Measurements from ENCODE around the gene LSM3.

The LSM3 gene

DNA sequence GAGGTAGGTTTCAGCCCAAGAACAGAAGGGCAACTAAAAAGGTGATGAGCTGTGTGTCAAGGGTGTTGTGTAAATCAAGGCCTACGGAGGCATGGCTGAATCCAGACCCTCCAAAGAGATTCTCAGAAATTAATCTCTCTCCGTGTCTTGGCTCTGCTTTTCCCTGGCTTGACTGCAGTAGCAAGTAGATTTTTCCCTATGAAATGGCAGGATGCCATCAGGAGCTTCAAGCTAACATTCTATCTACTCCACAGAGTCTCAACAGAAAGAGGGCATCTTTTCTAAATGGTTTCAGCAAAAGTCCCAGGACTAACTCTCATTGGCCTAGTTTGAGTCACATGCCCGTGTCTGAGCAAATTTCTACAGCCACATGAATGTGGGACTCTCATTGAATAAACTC, 58.3 kb downstream of the LSM3 start:
- H3K27ac ChIP-seq = no peak overlapping the region
- TF ChIP-seq, protein P1, sequence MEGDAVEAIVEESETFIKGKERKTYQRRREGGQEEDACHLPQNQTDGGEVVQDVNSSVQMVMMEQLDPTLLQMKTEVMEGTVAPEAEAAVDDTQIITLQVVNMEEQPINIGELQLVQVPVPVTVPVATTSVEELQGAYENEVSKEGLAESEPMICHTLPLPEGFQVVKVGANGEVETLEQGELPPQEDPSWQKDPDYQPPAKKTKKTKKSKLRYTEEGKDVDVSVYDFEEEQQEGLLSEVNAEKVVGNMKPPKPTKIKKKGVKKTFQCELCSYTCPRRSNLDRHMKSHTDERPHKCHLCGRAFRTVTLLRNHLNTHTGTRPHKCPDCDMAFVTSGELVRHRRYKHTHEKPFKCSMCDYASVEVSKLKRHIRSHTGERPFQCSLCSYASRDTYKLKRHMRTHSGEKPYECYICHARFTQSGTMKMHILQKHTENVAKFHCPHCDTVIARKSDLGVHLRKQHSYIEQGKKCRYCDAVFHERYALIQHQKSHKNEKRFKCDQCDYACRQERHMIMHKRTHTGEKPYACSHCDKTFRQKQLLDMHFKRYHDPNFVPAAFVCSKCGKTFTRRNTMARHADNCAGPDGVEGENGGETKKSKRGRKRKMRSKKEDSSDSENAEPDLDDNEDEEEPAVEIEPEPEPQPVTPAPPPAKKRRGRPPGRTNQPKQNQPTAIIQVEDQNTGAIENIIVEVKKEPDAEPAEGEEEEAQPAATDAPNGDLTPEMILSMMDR (conservative IDR thresholded peaks at IDR 0.05) = no peak

GRCh38 chr3:14237457-14237856, 58.8 kb downstream of the LSM3 start:
- TF ChIP-seq, protein P1 (conservative IDR thresholded peaks at IDR 0.05) = no peak
- H3K27ac ChIP-seq = no peak overlapping the region

DNA sequence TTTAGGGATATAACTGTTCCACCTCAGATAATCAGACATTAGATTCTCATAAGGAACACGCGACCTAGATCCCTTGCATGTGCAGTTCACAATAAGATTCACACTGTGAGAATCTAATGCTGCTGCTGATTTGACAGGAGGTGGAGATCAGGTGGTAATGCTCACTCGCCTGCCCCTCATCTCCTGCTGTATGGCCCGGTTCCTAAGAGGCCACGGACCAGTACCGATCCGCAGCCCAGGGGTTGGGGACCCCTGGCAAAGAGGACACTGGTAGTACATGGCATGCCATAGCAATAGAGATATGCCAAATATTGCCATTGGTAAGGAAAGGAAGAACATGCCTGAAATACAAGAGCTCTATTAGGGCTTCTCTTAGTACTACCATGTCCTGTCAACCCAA, 59.7 kb downstream of the LSM3 start:
- no peak overlapping the region for H3K27ac ChIP-seq
- TF ChIP-seq, protein P1 (conservative IDR thresholded peaks at IDR 0.05) = no peak

GRCh38 chr3:14238930-14239329, 60.3 kb downstream of the LSM3 start:
- TF ChIP-seq, protein P1 (conservative IDR thresholded peaks at IDR 0.05) = no peak
- H3K27ac ChIP-seq = no peak overlapping the region

DNA sequence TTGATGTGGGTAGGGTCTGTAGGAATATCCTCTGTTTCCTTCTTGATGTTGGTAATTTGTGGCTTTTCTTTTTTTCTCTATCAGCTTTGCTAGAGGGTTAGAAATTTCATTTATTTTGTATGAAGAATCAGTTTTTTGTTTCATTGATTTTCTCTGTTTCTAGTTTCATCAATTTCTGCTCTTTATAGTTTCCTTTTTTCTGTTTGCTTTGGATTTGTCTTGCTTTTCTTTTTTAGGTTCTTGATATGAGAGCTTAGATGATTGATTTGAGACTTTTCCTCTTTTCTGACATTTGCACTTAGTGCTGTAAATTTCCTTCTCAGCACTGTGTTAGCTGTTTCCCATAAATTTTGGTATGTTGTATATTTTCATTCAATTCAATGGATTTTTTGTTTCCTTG, 61.3 kb downstream of the LSM3 start:
- TF ChIP-seq, protein P1 (conservative IDR thresholded peaks at IDR 0.05) = no peak
- no peak overlapping the region for H3K27ac ChIP-seq

- TF ChIP-seq, protein P1 (conservative IDR thresholded peaks at IDR 0.05) = no peak
Measured at GRCh38 chr3:14240366-14240765, 61.7 kb downstream of the LSM3 start.

DNA sequence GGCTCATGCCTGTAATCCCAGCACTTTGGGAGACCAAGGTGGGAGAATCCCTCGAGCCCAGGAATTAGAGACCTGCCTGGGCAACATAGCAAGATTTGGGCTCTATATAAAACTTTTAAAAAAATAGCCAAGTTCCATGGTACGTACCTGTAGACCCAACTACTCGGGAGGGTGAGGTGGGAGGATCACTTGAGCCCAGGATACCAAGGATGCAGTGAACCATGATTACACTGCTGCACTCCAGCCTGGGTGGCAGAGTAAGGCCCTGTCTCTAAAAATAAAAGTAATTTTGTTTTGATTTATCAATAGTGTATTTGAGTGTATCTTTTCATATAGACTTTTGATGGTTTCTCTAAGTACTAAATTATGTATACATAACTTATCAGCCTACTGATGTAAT, 63.1 kb downstream of the LSM3 start:
- no peak overlapping the region for H3K27ac ChIP-seq
- TF ChIP-seq, protein P1 (conservative IDR thresholded peaks at IDR 0.05) = no peak

More at GRCh38 chr3:14240366-14240765, 61.7 kb downstream of the LSM3 start:
- no peak overlapping the region for H3K27ac ChIP-seq
